ENCODE data around the gene KRTAP5-11.

- TF ChIP-seq POLR2A (IDR thresholded peaks at IDR 0.05; ENCODE audit: low read length) (no peak), GATA1 (IDR thresholded peaks at IDR 0.05; ENCODE audit: low read depth, low read length) (no peak)
Observed at GRCh38 chr11:71542382-71542781, 40.3 kb downstream of the KRTAP5-11 start.
